GM23248 (cell line): ENCODE measurements around the gene CRP.

Experiments used
- EZH2 ChIP-seq: fragments of 200-600 bp; sonication (generic); IDR thresholded peaks from 2 replicates; pipeline ENCODE4 v1.6.1; 2018; ENCODE audit warnings: antibody characterized with exemption, mild to moderate bottlenecking; ENCODE audit not compliant: insufficient read depth, poor library complexity, severe bottlenecking
- EZH2phosphoT487 ChIP-seq: fragments of 200-600 bp; sonication (generic); IDR thresholded peaks from 2 replicates; pipeline ENCODE4 v1.6.1; 2018; ENCODE audit warnings: antibody characterized with exemption, moderate library complexity, mild to moderate bottlenecking, low read depth; ENCODE audit not compliant: insufficient read depth

GRCh38 chr1:159678939-159679338 is 35.5 kb downstream of the CRP start:
- no peak for TF ChIP-seq EZH2
- no peak for TF ChIP-seq EZH2phosphoT487
